ENCODE measurements around the gene ATP23.

Gene ATP23

GRCh38 chr12:57941165-57941894, at the start of gene ATP23:
TSS of gene ATP23 (plus strand) at chr12:57941567. CDS start at chr12:57941702, 135 bp downstream.
- peak; percentile 95 for DNase-seq (ENCODE audit: low spot score)

GRCh38 chr12:57892232-57892972, 49.0 kb upstream of the ATP23 start:
- no peak for DNase-seq (ENCODE audit: low spot score)

GRCh38 chr12:57893431-57894353, 47.7 kb upstream of the ATP23 start:
- no peak for DNase-seq (ENCODE audit: low spot score)

GRCh38 chr12:57894399-57895292, 46.7 kb upstream of the ATP23 start:
- DNase-seq (ENCODE audit: low spot score): peak; percentile 82

- DNase-seq (ENCODE audit: low spot score): no peak
Observed at GRCh38 chr12:57895389-57896114, 45.8 kb upstream of the ATP23 start.

- no peak for DNase-seq (ENCODE audit: low spot score)
Observed at GRCh38 chr12:57896115-57896433, 45.3 kb upstream of the ATP23 start.

GRCh38 chr12:57896434-57897201, 44.7 kb upstream of the ATP23 start:
- DNase-seq (ENCODE audit: low spot score): no peak

GRCh38 chr12:57897286-57897974, 43.9 kb upstream of the ATP23 start:
- no peak for DNase-seq (ENCODE audit: low spot score)

GRCh38 chr12:57898308-57898970, 42.9 kb upstream of the ATP23 start:
- peak; percentile 56 for DNase-seq (ENCODE audit: low spot score)

GRCh38 chr12:57899010-57899662, 42.2 kb upstream of the ATP23 start:
- peak; percentile 81 for DNase-seq (ENCODE audit: low spot score)

- DNase-seq (ENCODE audit: low spot score): no peak
Observed at GRCh38 chr12:57902478-57902969, 38.8 kb upstream of the ATP23 start.

- no peak for DNase-seq (ENCODE audit: low spot score)
Observed at GRCh38 chr12:57904426-57904825, 36.9 kb upstream of the ATP23 start.

GRCh38 chr12:57904848-57905811, 36.2 kb upstream of the ATP23 start:
- DNase-seq (ENCODE audit: low spot score): peak; percentile 93

- DNase-seq (ENCODE audit: low spot score): no peak
Observed at GRCh38 chr12:57905812-57906475, 35.4 kb upstream of the ATP23 start.

- no peak for DNase-seq (ENCODE audit: low spot score)
Observed at GRCh38 chr12:57906821-57907220, 34.5 kb upstream of the ATP23 start.

GRCh38 chr12:57907281-57907680, 34.1 kb upstream of the ATP23 start:
- DNase-seq (ENCODE audit: low spot score): no peak

Measured in NAMALWA (cell line).